Vagina (tissue), 2 donors: Measurements from ENCODE around the gene PHF21B. TPM values are rescaled to one million over a fixed set of nuclear protein-coding genes. Genes with fewer than 3 reads are reported as not detected.

ENCODE experiments used
- DNase-seq, 2 donors: peaks; one replicate each; pipeline ENCODE4 v3.0.0-alpha.2; 2017; ENCODE audit errors: extremely low spot score in 2 of 2
- H3K27ac ChIP-seq: fragments of 200-600 bp; sonication (generic); one replicate; pipeline ENCODE4 v1.5.1; 2019
- H3K27me3 ChIP-seq: fragments of 200-600 bp; sonication (generic); one replicate; pipeline ENCODE4 v1.5.1; 2019
- H3K36me3 ChIP-seq, 2 donors: fragments of 200-600 bp; sonication (generic); one replicate each; pipeline ENCODE4 v1.5.1; 2017 to 2019
- H3K4me1 ChIP-seq: fragments of 200-600 bp; sonication (generic); one replicate; pipeline ENCODE4 v1.5.1; 2019
- H3K4me3 ChIP-seq, 2 donors: fragments of 200-600 bp; sonication (generic); 1 replicate in 1 of 2; 2 replicates in 1 of 2; pipeline ENCODE4 v1.5.1; 2016 to 2019
- H3K9me3 ChIP-seq: fragments of 200-600 bp; sonication (generic); one replicate; pipeline ENCODE4 v1.5.1; 2019
- CTCF ChIP-seq, 3 experiments: fragments of 450-650 bp in 2 of 3; fragments of 200-600 bp in 1 of 3; sonication (generic) in 1 of 3; IDR thresholded peaks; one replicate each; pipeline ENCODE4 v1.5.1; 2017 to 2019; ENCODE audit warnings: antibody characterized with exemption in 3 of 3, mild to moderate bottlenecking in 2 of 3, moderate library complexity in 2 of 3
- POLR2A ChIP-seq, 2 donors: fragments of 450-650 bp; IDR thresholded peaks; one replicate each; pipeline ENCODE4 v1.6.1; 2017; ENCODE audit warnings: antibody characterized with exemption in 2 of 2, mild to moderate bottlenecking in 2 of 2, moderate library complexity in 2 of 2
- POLR2AphosphoS5 ChIP-seq, 2 donors: sonication (generic); formaldehyde crosslinking; IDR thresholded peaks; one replicate each; pipeline ENCODE4 v1.9.0; 2017; ENCODE audit warnings: antibody characterized with exemption in 2 of 2, mild to moderate bottlenecking in 2 of 2, low read depth in 1 of 2; ENCODE audit not compliant: insufficient read depth in 1 of 2
- intact Hi-C: fragments of 100-400 bp; cut with DNase I; formaldehyde crosslinking; loops from one replicate; pipeline ENCODE4 v1.15.1; 2023
- total RNA-seq: library from RNA; depleted of rRNA; stranded (reverse); fragments of >200 nt; gene quantifications from one replicate; pipeline ENCODE4 v1.2.3, GENCODE V29; 2016

The PHF21B gene
- total RNA-seq, 1 donor from 2014 or later, result 2.2 TPM

GRCh38 chr22:45033136-45033535 lies 23.3 kb upstream of the PHF21B start:
- peaks cover 21% of the 10 kb centered on the region for H3K4me1 ChIP-seq
- intact Hi-C loops, result no loop called here
- no peak overlapping the region for H3K27ac ChIP-seq
- no peaks in the 10 kb centered on the region for H3K27me3 ChIP-seq
- no peaks in the 10 kb centered on the region for H3K36me3 ChIP-seq
- DNase-seq, result no peak
- TF ChIP-seq POLR2A (IDR thresholded peaks at IDR 0.05) (no peak), CTCF (IDR thresholded peaks at IDR 0.05) (no peak)
- no peak overlapping the region for H3K4me3 ChIP-seq
- H3K9me3 ChIP-seq, result no peaks in the 10 kb centered on the region

- no peaks in the 10 kb centered on the region for H3K27me3 ChIP-seq
- H3K9me3 ChIP-seq, result no peaks in the 10 kb centered on the region
- H3K27ac ChIP-seq, result no peak overlapping the region
- H3K36me3 ChIP-seq, result no peaks in the 10 kb centered on the region
- H3K4me3 ChIP-seq, result no peak overlapping the region
- intact Hi-C loops, result no loop called here
- H3K4me1 ChIP-seq, result peaks cover 17% of the 10 kb centered on the region
- no peak for DNase-seq
- no peak for TF ChIP-seq POLR2A (IDR thresholded peaks at IDR 0.05)
- TF ChIP-seq POLR2AphosphoS5 (IDR thresholded peaks at IDR 0.05; ENCODE audit: insufficient read depth in 1 of 2, low read depth in 1 of 2), result no peak
- no peak for TF ChIP-seq CTCF (IDR thresholded peaks at IDR 0.05)
Observed at GRCh38 chr22:45031629-45032403, 22.0 kb upstream of the PHF21B start.

- no peaks in the 10 kb centered on the region for H3K27me3 ChIP-seq
- TF ChIP-seq CTCF (IDR thresholded peaks at IDR 0.05) (no peak), POLR2AphosphoS5 (IDR thresholded peaks at IDR 0.05; ENCODE audit: insufficient read depth in 1 of 2, low read depth in 1 of 2) (no peak), POLR2A (IDR thresholded peaks at IDR 0.05) (no peak)
- intact Hi-C loops, result no loop called here
- no peak for DNase-seq
- H3K36me3 ChIP-seq, result no peaks in the 10 kb centered on the region
- no peaks in the 10 kb centered on the region for H3K9me3 ChIP-seq
- no peak overlapping the region for H3K4me3 ChIP-seq
- no peak overlapping the region for H3K27ac ChIP-seq
- peaks cover 4% of the 10 kb centered on the region for H3K4me1 ChIP-seq
Observed at GRCh38 chr22:45029501-45029900, 19.7 kb upstream of the PHF21B start.

GRCh38 chr22:45026511-45026910 lies 16.7 kb upstream of the PHF21B start:
- Histone ChIP-seq H3K36me3 (no peaks in the 10 kb centered on the region), H3K9me3 (no peaks in the 10 kb centered on the region), H3K27me3 (no peaks in the 10 kb centered on the region), H3K4me3 (no peak overlapping the region), H3K4me1 (no peaks in the 10 kb centered on the region), H3K27ac (no peak overlapping the region)
- DNase-seq, result no peak
- intact Hi-C loops, result no loop called here
- no peak for TF ChIP-seq POLR2A (IDR thresholded peaks at IDR 0.05)

GRCh38 chr22:45023431-45023830 lies 13.6 kb upstream of the PHF21B start:
- Histone ChIP-seq H3K4me3 (no peak overlapping the region), H3K36me3 (no peaks in the 10 kb centered on the region), H3K4me1 (no peaks in the 10 kb centered on the region), H3K9me3 (no peaks in the 10 kb centered on the region), H3K27me3 (no peaks in the 10 kb centered on the region), H3K27ac (no peak overlapping the region)
- no peak for DNase-seq
- intact Hi-C loops, result no loop called here
- TF ChIP-seq CTCF (IDR thresholded peaks at IDR 0.05) (no peak), POLR2A (IDR thresholded peaks at IDR 0.05) (no peak), POLR2AphosphoS5 (IDR thresholded peaks at IDR 0.05; ENCODE audit: insufficient read depth in 1 of 2, low read depth in 1 of 2) (no peak)
